PC-3 (cell line): ENCODE data around the gene PLXNA4. TPM values are rescaled to one million over a fixed set of nuclear protein-coding genes. Genes with fewer than 3 reads are reported as not detected.

Experiments
- ATAC-seq: fragments of 200-7000 bp; cut with Tn5 transposase; 2 replicates; pipeline ENCODE4 v1.9.1; 2020; ENCODE audit warnings: mild to moderate bottlenecking, moderate library complexity
- BruUV-seq: library from RNA; stranded (reverse); fragments of 400-500 nt; replicated peaks from 2 replicates; lab custom pipeline; 2021; lab: Mats Ljungman, UMichigan
- CTCF ChIA-PET: fragments of 300-600 bp; sonication (Branson Sonifier 250); formaldehyde crosslinking; loops from one replicate; lab custom pipeline; 2022; ENCODE audit warnings: antibody characterized with exemption; lab: Charles Lee
- POLR2A ChIA-PET: fragments of 300-600 bp; sonication (Branson Sonifier 250); formaldehyde crosslinking; loops from one replicate; lab custom pipeline; 2022; ENCODE audit warnings: antibody characterized with exemption; ENCODE audit not compliant: unreplicated experiment; lab: Charles Lee
- DNase-seq: peaks from one replicate; pipeline ENCODE4 v3.0.0-alpha.2; 2015
- H2AFZ ChIP-seq: fragments of 300-600 bp; sonication (generic); 2 replicates; pipeline ENCODE4 v1.6.0; 2016; ENCODE audit warnings: antibody characterized with exemption, low read length
- H3F3A ChIP-seq: fragments of 300-600 bp; sonication (generic); one replicate; pipeline ENCODE4 v1.6.0; 2017; ENCODE audit warnings: antibody characterized with exemption, low read length, control low read depth, mild to moderate bottlenecking; ENCODE audit not compliant: unreplicated experiment
- H3K27ac ChIP-seq: fragments of 300-600 bp; sonication (generic); 2 replicates; pipeline ENCODE4 v1.5.1; 2016; ENCODE audit warnings: mild to moderate bottlenecking, low read length
- H3K27me3 ChIP-seq: fragments of 300-600 bp; sonication (generic); 2 replicates; pipeline ENCODE4 v1.6.1; 2016; ENCODE audit warnings: low read length, mixed read lengths
- H3K36me3 ChIP-seq: fragments of 300-600 bp; sonication (generic); 2 replicates; pipeline ENCODE4 v1.6.1; 2016; ENCODE audit warnings: low read depth, mixed run types, low read length, mixed read lengths
- H3K4me1 ChIP-seq: fragments of 300-600 bp; sonication (generic); 2 replicates; pipeline ENCODE4 v1.5.1; 2016; ENCODE audit warnings: low read length; ENCODE audit not compliant: insufficient read depth
- H3K4me2 ChIP-seq: fragments of 300-600 bp; sonication (generic); 2 replicates; pipeline ENCODE4 v1.6.0; 2016; ENCODE audit warnings: low read length
- H3K4me3 ChIP-seq: fragments of 300-600 bp; sonication (generic); 2 replicates; pipeline ENCODE4 v1.5.1; 2016; ENCODE audit warnings: mild to moderate bottlenecking, low read length, mixed read lengths
- H3K79me2 ChIP-seq: fragments of 300-600 bp; sonication (generic); 2 replicates; pipeline ENCODE4 v1.6.1; 2017; ENCODE audit warnings: low read length, mixed read lengths
- H3K9ac ChIP-seq: fragments of 300-600 bp; sonication (generic); 2 replicates; pipeline ENCODE4 v1.6.0; 2016; ENCODE audit warnings: mild to moderate bottlenecking, low read length
- H3K9me2 ChIP-seq: fragments of 300-600 bp; sonication (generic); replicated peaks from 2 replicates; pipeline ENCODE4 v1.6.1; 2016; ENCODE audit warnings: mixed run types, low read length, mixed read lengths
- H3K9me3 ChIP-seq: fragments of 300-600 bp; sonication (generic); 2 replicates; pipeline ENCODE4 v1.6.1; 2016; ENCODE audit warnings: low read length, mixed read lengths
- H4K20me1 ChIP-seq: fragments of 300-600 bp; sonication (generic); 2 replicates; pipeline ENCODE4 v1.6.1; 2016; ENCODE audit warnings: low read length, mixed read lengths
- EZH2 ChIP-seq: fragments of 300-600 bp; sonication (generic); IDR thresholded peaks from one replicate; pipeline ENCODE4 v1.6.1; 2017; ENCODE audit warnings: antibody characterized with exemption, mild to moderate bottlenecking, low read length; ENCODE audit not compliant: unreplicated experiment
- EZH2phosphoT487 ChIP-seq: fragments of 300-600 bp; sonication (generic); IDR thresholded peaks from 2 replicates; pipeline ENCODE4 v1.6.1; 2018; ENCODE audit warnings: mild to moderate bottlenecking, antibody characterized with exemption, low read length, borderline replicate concordance
- intact Hi-C: fragments of 100-400 bp; cut with micrococcal nuclease; formaldehyde crosslinking; loops from 2 replicates; pipeline ENCODE4 v1.9.0; 2023
- total RNA-seq: library from RNA; depleted of rRNA; stranded (reverse); fragments of >200 nt; gene quantifications from 2 replicates; pipeline ENCODE4 v1.2.3, GENCODE V29; 2014
- TF ChIP-seq, protein P1 (sequence below): fragments of 300-600 bp; sonication (generic); conservative IDR thresholded peaks from 2 replicates; pipeline ENCODE4 v1.5.1; 2017; ENCODE audit warnings: antibody characterized with exemption, low read depth, mild to moderate bottlenecking, low read length

Gene PLXNA4
- total RNA-seq, 1 experiment from 2014 or later = 1.2 TPM

DNA sequence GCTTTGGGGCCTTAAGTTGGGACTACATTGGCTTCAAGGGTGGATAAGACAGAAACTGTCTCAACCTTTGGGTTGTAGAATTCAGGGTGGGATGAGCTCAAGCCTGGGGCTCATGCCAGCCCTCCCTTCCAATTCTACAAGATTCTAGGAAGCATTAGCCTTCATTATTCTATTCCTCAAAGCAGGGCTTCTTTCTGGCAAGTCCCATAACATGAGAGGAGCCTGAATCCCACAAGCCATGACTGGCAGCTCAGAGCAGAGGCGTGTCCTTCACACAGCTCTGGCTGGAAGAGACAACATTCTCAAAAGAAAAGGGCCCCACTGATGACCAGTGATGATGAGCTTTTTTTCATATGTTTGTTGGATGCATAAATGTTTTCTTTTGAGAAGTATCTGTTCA is 187.6 kb downstream of the PLXNA4 start:
- DNase-seq (no peak), ATAC-seq (no peak)
- no peaks in the 10 kb centered on the region for H3F3A ChIP-seq
- H3K4me3 ChIP-seq = no peak overlapping the region
- BruUV-seq = no TSS peak
- no peak overlapping the region for H3K4me2 ChIP-seq
- H3K27ac ChIP-seq = no peak overlapping the region
- no peak overlapping the region for H3K9ac ChIP-seq
- no peaks in the 10 kb centered on the region for H3K9me3 ChIP-seq
- no peaks in the 10 kb centered on the region for H3K79me2 ChIP-seq
- no peaks in the 10 kb centered on the region for H3K36me3 ChIP-seq
- H3K27me3 ChIP-seq = no peaks in the 10 kb centered on the region
- peaks cover 10% of the 10 kb centered on the region for H3K4me1 ChIP-seq
- ChIA-PET CTCF (no interaction called here), POLR2A (no interaction called here)
- intact Hi-C loops = no loop called here
- no peak overlapping the region for H2AFZ ChIP-seq
- H3K9me2 ChIP-seq = no peaks in the 10 kb centered on the region
- H4K20me1 ChIP-seq = no peaks in the 10 kb centered on the region
- TF ChIP-seq EZH2 = no peak

DNA sequence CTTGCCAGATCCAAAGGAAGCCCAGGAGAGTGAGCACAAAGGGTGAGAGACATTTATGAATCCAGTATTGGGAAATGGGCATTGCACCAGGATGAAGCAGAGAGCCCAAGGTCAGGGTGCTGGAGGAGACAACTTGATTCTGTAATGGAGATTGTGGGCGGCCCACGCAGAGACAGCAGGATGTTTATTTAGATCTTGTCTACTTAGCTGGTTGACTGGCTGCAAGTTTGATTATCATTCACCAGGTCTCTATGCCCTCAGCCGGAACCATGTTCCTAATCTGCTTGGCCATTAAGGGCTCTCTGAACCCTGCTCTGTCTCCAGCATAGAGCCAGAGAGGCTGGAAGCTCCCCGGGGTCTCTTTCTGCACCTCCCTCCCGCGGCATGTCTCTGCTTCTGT is 188.7 kb downstream of the PLXNA4 start:
- no TSS peak for BruUV-seq
- no peaks in the 10 kb centered on the region for H4K20me1 ChIP-seq
- H3K4me1 ChIP-seq = peaks cover 10% of the 10 kb centered on the region
- no peak for ATAC-seq
- H3K79me2 ChIP-seq = no peaks in the 10 kb centered on the region
- H2AFZ ChIP-seq = no peak overlapping the region
- H3K9ac ChIP-seq = no peak overlapping the region
- ChIA-PET POLR2A (no interaction called here), CTCF (no interaction called here)
- no peaks in the 10 kb centered on the region for H3K9me2 ChIP-seq
- H3K4me3 ChIP-seq = no peak overlapping the region
- intact Hi-C loops = no loop called here
- no peak for DNase-seq
- H3K36me3 ChIP-seq = no peaks in the 10 kb centered on the region
- H3K27me3 ChIP-seq = no peaks in the 10 kb centered on the region
- no peak overlapping the region for H3K4me2 ChIP-seq
- no peaks in the 10 kb centered on the region for H3F3A ChIP-seq
- no peaks in the 10 kb centered on the region for H3K9me3 ChIP-seq
- no peak overlapping the region for H3K27ac ChIP-seq
- TF ChIP-seq, protein P1, sequence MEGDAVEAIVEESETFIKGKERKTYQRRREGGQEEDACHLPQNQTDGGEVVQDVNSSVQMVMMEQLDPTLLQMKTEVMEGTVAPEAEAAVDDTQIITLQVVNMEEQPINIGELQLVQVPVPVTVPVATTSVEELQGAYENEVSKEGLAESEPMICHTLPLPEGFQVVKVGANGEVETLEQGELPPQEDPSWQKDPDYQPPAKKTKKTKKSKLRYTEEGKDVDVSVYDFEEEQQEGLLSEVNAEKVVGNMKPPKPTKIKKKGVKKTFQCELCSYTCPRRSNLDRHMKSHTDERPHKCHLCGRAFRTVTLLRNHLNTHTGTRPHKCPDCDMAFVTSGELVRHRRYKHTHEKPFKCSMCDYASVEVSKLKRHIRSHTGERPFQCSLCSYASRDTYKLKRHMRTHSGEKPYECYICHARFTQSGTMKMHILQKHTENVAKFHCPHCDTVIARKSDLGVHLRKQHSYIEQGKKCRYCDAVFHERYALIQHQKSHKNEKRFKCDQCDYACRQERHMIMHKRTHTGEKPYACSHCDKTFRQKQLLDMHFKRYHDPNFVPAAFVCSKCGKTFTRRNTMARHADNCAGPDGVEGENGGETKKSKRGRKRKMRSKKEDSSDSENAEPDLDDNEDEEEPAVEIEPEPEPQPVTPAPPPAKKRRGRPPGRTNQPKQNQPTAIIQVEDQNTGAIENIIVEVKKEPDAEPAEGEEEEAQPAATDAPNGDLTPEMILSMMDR = no peak
- TF ChIP-seq EZH2 (no peak), EZH2phosphoT487 (no peak)

DNA sequence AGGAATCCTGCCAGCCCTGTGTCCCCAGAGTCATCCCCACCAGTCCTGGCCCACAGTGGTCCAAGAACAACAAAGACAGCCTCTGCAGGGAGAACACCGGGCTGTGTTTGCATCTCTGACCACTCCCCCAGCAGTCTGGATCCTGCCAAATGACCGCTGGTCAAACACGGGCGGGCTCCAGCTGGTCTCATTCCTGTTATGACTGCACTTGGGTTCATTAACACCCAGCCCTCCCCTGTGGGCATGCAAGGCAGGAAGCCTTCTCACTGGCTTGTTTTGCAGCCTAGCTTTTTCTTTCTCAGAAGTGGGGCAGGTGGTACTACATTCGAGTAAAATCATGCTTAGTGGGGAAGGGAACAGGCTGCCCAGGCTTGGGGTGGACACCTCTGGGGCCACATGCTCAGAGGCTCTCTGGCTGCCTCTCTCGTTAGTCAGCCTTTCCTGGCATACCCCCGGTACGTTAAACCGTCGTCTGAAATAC is 190.0 kb downstream of the PLXNA4 start:
- peaks cover 8% of the 10 kb centered on the region for H3K4me1 ChIP-seq
- DNase-seq = no peak
- ATAC-seq = peak; percentile 13; the same call in 1 of the 2 replicates
- H3K36me3 ChIP-seq = no peaks in the 10 kb centered on the region
- no peaks in the 10 kb centered on the region for H3K9me2 ChIP-seq
- H3F3A ChIP-seq = no peaks in the 10 kb centered on the region
- no peaks in the 10 kb centered on the region for H3K79me2 ChIP-seq
- no peak overlapping the region for H3K9ac ChIP-seq
- BruUV-seq = no TSS peak
- intact Hi-C loops = no loop called here
- ChIA-PET CTCF (interaction anchor here (0.9 kb wide), 1 partner anchor 194 kb away, joined by 3 read pairs; no protein-coding TSS in a partner anchor), POLR2A (no interaction called here)
- H2AFZ ChIP-seq = no peak overlapping the region
- H3K27ac ChIP-seq = no peak overlapping the region
- H3K4me2 ChIP-seq = no peak overlapping the region
- no peaks in the 10 kb centered on the region for H3K27me3 ChIP-seq
- TF ChIP-seq EZH2 = no peak
- TF ChIP-seq, protein P1 = no peak
- TF ChIP-seq EZH2phosphoT487 = no peak
- no peaks in the 10 kb centered on the region for H3K9me3 ChIP-seq
- H3K4me3 ChIP-seq = no peak overlapping the region
- H4K20me1 ChIP-seq = no peaks in the 10 kb centered on the region
